Fibroblast of skin of abdomen (primary cell): ENCODE results near the gene FAM120B.
A peak's percentile ranks its signal among the peaks of the same experiment; 100 is the strongest.

Experiments
- DNase-seq: peaks from one replicate; pipeline ENCODE4 v3.0.0-alpha.2; 2013

The FAM120B gene

DNA sequence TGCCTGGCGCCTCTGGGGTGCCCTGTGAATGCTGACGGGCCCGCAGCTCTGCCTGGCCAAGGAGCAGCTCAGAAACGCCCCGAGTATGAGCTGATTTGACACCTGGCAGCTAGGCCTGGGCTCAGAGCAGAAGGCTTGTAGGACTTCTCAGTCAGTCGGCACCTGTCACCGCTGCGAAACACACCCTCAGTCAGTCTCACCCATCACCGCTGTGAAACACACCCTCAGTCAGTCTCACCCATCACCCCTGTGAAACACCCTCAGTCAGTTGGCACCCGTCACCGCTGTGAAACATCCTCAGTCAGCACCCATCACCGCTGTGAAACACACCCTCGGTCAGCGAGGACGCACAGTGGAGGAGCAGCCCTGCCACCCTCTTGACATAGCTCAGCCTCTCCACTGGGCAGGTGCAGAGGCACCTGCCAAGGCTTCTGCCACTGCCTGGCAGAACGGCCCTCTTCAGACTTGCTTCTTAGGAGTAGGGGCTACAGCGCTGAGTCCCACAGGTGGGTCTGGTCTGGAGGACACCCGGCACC is 137.6 kb downstream of the FAM120B start:
- DNase-seq = no peak

DNA sequence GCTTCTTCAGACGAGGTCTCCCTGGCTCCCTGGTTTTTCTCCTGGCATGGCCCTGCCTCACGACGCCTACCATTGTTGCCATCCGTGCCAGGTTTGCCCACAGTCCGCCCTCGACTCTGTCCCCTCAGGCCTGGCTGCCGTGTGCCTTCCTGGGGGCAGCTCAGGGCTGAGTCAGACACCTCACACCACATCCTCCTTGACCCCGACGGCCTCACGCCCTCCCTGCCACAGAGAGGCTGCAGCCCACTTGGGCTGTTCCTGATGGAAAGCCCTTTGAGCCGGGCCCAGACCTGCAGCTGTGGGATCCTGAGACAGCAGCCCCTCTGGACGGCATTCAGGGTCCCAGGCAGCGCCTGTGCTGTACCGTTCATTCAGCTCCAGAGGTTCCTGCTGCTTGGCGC is 138.3 kb downstream of the FAM120B start:
- DNase-seq = no peak

GRCh38 chr6:170445487-170445886 is 138.9 kb downstream of the FAM120B start:
- peak; percentile 25 for DNase-seq

GRCh38 chr6:170445971-170446370 is 139.4 kb downstream of the FAM120B start:
- no peak for DNase-seq

DNA sequence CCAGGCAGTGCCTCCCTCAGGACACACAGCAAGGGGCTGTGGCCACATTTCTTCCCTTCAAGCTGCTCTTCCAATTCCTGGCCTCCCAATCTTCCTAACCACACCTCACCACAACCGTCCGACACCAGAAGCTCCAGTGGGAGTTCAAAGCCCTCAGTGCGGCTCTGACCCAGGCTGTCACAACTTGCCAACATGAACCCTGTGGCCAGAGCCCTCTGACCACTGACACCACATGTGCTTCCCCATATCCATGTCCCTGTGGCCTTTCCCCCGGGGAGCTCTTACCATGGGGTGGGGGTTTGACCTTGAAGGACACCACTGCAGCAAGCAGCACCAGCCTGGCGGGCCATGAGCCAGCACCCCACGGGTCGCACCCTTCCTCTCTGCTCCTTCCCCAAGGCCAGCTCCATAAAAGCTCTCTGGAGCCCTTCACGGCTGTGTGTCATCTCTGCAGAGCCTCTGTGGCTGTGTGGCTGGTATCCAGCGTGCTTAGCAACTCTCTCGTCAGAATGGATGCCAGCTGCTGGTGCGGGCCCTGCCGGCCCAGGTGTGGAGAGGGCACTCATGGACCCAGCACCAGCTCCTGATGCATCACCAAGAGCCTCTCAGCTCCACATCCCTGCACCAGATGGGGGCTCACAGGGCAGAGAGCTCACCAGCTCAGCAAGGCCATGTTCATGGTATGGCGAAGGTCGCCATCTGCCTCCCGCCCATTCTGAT is 140.4 kb downstream of the FAM120B start:
- DNase-seq = no peak

DNA sequence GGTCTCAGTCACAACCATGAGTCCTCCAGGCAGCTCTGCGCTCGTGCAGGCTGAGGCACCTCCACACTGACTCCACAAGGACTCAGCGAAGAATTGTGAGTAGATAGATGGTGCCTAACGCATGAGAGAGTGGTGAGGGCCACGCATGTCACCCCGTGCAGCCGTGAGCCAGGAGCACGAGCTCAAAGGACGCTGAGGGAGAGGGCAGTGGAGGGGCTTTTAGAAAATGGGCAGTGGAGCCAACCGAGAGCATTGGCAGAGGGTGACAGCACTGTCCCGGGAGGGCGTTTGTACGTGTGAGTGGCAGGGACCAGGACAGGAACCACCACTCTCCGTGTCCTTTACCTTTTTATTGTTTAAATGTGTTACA is 141.0 kb downstream of the FAM120B start:
- no peak for DNase-seq

GRCh38 chr6:170448317-170448716 is 141.8 kb downstream of the FAM120B start:
- no peak for DNase-seq

DNA sequence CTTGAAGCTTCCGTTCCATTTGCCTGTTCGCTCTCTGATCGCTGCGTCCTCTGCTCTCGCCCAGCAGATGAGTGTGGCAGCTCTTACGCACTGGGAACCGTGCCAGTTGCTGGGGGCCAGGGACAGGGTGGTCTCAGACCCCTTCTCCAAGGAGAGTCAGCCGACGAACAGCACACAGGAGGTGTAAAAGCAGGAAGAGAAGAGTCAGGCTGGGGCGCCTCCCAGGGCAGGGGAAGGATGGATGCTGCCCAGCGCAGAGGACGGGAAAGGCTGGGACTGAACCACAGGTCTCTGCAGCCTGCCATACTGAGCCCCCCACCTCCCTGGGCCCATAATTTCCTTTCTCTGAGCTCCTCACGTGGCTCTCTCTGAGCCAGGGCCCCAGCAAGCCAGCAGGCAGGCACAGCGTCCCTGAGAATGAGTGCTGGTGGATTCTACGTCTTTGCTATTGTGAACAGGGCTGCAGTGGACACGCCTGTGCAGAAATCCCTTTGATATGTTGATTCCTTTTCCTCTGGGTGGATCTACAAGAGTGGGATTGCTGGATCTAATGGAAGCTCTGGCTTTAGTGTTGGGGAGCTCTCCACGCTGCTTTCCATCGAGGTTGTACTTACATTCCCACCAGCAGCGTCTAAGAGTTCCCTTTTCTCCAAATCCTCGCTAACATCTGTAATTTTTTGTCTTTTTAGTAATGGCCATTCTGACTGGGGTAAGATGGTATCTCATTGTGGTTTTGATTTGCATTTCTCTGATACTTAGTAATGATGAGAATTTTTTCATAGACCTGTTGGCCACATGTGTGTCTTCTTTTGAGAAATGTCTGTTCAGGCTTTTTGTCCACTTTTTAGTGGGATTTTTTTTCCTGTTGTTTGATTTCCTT is 142.4 kb downstream of the FAM120B start:
- peak; percentile 70 for DNase-seq

DNA sequence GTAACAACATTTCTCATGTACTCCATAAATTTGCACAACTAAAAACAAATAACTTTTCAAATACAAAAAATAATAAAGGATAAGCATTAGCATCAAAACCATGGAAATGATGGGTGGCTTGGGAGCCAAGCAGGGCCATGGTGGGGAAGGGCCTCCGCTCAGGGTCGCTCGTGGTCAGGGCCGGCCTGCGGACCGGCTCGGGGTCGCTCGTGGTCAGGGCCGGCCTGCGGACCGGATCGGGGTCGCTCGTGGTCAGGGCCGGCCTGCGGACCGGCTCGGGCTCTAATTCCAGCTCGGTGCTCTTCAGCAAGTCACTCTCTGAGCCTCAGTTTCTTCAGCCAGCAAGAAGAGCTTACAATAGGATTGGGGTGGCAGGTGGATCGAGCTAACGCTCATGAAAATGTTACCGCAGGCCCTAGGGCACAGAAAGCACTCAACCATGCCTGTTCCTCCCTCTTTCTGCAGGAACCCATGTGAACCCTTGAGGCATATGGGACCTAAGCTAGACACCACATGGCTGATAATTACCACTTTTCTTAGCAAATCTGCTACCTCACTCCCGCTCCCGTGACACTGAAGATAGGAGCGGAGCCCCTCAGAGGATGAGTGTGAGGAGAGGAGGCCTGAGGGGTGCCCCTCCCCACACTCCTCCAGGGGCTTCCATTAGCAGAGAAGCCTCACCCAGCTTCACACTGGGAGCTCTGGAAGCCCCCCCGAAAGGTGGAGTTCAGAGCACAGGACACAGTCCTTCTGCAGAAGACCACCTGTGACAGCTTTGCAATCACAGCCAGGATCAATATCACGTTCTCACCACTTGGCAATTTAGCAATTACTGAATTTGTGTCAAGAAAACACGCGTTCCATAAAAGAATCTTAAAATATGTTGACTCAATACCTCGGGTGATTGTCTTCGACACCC is 143.5 kb downstream of the FAM120B start:
- DNase-seq = no peak

DNA sequence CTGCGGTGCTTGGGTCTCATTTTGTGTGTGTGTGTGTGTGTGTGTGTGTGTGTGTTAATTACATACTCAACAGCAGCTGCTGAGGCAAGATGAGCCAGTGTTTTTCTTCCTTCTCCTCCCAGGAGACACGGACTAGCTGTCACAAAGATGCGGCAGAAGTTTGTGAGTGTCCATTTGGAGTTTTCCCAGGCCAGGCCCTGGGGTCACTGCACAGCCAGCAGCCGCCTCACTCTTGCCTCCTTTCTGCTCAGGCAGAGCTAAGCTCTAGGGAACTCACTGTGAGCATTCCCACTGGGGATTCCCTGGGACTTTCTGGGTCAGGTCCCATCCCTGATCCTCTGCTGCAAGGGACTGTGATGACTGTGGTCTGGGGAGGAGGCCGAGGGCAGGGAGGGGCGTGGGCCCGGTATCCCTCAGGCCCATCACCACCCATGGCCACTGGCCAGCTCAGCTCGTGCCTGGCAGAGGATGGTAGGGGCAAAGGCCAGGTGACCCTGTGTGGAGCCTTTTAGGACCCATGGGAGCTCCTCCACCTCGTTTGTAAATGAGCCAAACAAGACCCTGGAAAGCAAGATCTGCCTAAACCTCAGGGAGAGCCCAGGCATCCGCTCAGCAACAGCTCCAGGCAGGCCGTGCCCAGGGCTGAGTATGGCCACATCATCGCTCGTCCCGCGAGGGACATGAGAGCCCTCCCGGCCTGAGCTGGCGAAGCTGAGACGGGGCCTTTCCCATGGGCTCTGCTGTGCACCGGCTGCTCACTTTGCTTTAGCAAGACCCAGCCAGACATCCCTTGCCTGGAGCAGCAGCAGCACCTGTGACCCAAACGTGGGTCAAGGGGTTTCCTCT is 144.6 kb downstream of the FAM120B start:
- no peak for DNase-seq

- no peak for DNase-seq
Observed at GRCh38 chr6:170451762-170452651, 145.4 kb downstream of the FAM120B start.

DNA sequence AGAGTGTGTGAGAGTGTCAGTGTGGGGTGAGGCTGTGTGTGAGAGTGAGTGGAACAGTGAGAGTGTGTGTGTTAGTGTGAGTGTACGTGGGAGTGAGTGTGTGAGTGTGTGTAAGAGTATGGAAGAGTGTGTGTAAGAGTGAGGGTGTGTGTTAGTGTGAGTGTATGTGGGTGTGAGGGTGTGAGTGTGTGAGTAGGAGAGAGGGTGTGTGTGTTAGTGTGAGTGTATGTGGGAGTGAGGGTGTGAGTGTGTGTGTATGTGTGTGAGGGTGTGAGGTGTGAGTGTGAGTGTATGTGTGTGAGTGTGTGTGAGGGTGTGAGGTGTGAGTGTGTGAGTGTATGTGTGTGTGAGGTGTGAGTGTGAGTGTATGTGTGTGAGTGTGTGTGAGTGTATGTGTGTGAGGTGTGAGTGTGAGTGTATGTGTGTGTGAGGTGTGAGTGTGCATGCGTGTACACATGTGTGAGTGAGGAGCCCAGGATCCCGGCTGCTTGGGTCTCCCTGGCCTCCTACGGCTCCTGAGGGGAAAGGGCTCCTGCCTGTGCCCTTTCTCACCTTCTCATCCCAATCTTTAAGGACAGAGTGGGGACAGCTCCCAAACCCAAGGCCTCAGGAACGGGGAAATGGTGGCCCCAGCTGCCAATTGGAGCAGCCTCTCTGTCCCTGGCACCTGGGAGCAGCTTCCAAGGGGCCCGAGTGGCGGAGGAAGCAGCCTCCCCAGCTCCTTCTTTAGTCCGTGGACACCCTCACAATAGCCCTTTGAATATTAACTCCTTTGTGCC is 146.4 kb downstream of the FAM120B start:
- no peak for DNase-seq

DNA sequence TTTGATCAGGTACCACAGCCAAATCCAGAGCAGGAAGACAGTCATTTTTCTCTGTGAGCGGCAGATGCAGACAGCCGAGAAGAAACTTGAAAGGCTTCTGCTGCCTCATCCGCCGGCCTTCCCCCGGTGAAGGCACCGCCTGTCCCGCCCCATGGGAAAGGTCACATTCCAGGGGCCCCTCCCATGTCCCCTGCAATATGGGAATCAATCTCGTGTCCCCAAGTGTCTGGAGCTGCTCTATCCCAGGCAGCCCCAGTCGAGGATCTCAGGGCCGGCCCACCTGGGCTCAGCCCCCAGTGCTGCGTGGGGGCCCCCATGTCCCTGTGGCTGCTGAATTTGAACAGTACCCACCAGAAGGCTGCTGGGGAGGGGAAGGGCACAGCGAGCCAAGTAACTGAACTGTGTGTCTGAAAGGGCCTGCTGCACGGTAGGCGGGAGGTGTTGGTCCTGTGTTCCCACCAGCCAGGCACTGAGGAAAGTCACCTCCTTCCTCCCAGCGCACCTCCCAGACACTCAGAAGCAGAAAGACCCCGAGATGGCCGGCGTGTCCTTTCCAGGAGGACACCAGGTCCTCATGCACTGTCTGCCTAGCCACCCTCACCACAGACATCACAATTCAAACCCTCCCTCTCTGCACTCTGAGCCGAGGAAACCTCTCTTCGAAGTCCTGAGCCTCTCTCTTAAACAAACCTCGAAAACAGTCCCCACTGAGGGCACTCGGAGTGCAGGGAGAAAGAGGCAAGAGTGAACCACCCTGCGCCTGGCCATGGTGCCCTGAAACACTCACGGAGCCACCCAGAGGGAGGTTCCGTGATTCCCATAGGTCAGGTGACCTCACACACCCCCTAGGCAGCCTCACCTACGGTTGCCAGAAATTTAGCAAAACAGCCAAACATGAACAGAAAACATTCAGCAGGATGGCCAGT is 147.3 kb downstream of the FAM120B start:
- DNase-seq = no peak

DNA sequence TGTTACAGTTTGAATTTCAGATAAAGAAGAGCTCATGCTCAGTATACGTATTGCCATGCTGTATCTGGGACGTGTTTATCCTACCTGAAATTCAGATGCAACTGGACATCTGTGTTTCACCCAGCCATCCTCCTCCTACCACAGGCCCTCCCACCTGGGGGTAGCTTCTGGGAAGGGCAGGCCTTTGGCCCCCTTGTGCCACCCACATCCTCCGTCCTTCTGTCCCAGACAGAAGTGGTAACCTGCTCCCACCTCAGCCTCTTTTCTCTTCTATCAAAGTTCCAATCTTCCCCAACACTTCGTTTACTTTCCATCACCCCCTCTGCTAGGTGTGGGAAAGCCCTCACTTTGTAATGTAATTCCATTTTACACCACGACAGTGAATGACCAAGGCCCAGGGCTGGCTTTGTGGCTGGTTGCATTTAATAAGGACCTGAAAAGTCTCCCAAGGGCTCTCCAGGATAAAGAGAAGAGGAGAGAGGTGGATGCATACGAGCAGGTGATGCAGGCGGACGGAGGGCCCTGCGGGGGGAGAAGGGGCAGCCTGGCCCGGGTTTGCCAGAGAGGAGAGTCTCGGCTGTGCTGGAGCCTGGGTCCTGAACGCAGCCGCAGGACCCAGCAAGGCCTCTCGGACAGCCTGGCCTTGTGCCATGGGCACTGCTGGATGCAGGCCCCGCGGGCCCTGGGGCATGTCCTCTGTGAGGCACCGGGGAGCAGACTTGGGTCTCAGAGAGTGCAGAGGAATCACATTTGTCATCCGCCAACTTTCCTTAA is 148.1 kb downstream of the FAM120B start:
- no peak for DNase-seq

- no peak for DNase-seq
Observed at GRCh38 chr6:170455335-170455979, 148.9 kb downstream of the FAM120B start.

DNA sequence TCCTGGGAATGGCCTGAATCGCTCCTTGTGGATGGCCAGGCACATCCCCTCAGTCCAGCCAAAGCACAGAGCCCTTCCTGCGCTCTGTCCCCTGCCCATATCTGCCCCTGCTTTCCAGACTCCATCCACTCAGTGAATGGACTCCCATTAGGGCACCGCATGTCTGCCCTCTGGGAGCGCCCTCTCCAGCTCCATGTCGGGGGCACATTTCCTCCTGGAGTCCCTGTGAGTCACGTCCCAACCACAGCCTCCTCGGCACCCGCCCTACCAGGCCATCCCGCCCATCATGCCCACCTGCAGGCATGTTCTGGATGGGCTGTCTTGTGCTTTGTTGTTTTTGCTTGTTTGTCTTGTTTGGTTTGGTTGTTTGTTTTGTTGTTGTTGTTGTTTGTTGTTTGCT is 149.8 kb downstream of the FAM120B start:
- no peak for DNase-seq
